Ascending aorta (tissue), 2 donors: ENCODE data around the gene ONECUT2. TPM values are rescaled to one million over a fixed set of nuclear protein-coding genes. Genes with fewer than 3 reads are reported as not detected.

Experiments
- DNase-seq, 2 donors: peaks; one replicate each; pipeline ENCODE4 v3.0.0-alpha.2; 2019; ENCODE audit warnings: low spot score in 2 of 2
- H3K27ac ChIP-seq, 2 donors: fragments of 200-600 bp; sonication (generic); one replicate each; pipeline ENCODE4 v1.5.1; 2016 to 2017; ENCODE audit warnings: mild to moderate bottlenecking in 1 of 2
- H3K27me3 ChIP-seq: fragments of 200-600 bp; sonication (generic); one replicate; pipeline ENCODE4 v1.5.1; 2017
- H3K36me3 ChIP-seq, 2 donors: fragments of 200-600 bp; sonication (generic); one replicate each; pipeline ENCODE4 v1.5.1; 2016
- H3K4me1 ChIP-seq, 2 donors: fragments of 200-600 bp; sonication (generic); one replicate each; pipeline ENCODE4 v1.5.1; 2016 to 2017; ENCODE audit warnings: mild to moderate bottlenecking in 1 of 2
- H3K4me3 ChIP-seq, 2 donors: fragments of 200-600 bp; sonication (generic); one replicate each; pipeline ENCODE4 v1.5.1; 2016 to 2017; ENCODE audit warnings: mild to moderate bottlenecking in 1 of 2
- H3K9me3 ChIP-seq, 2 donors: fragments of 200-600 bp; sonication (generic); one replicate each; pipeline ENCODE4 v1.5.1; 2016
- CTCF ChIP-seq, 3 experiments: fragments of 200-600 bp in 2 of 3; fragments of 450-650 bp in 1 of 3; sonication (generic) in 2 of 3; IDR thresholded peaks; one replicate each; pipeline ENCODE4 v1.5.1; 2016 to 2019; ENCODE audit warnings: antibody characterized with exemption in 3 of 3, mild to moderate bottlenecking in 1 of 3, moderate library complexity in 1 of 3
- intact Hi-C: fragments of 100-400 bp; cut with DNase I; formaldehyde crosslinking; loops from one replicate; pipeline ENCODE4 v1.15.1; 2023
- total RNA-seq: library from RNA; depleted of rRNA; stranded (reverse); fragments of >200 nt; gene quantifications from one replicate; pipeline ENCODE4 v1.1.0, GENCODE V29; 2016

The ONECUT2 gene
- total RNA-seq, 1 donor from 2014 or later, result 0.11 TPM

DNA sequence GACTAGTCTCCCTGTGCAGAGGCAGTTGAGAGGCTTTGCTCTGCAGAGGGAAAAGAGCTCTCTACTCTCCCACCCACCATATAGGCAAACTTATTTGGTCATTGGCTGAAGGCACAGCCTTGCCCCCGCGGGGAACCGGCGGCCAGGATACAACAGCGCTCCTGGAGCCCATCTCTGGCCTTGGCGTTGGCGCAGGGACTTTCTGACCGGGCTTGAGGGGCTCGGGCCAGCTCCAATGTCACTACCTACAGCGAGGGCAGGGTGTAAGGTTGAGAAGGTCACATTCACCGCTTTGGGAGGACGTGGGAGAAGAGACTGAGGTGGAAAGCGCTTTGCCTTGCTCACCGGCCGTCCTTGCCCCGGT lies 2.2 kb downstream of the ONECUT2 start:
- Histone ChIP-seq H3K27me3 (peaks cover 42% of the 10 kb centered on the region), H3K27ac (no peak overlapping the region), H3K9me3 (no peaks in the 10 kb centered on the region), H3K36me3 (no peaks in the 10 kb centered on the region), H3K4me1 (peaks cover 3 to 20% of the 10 kb centered on the region in 2 donors), H3K4me3 (no peak overlapping the region)
- no peak for DNase-seq
- TF ChIP-seq CTCF (IDR thresholded peaks at IDR 0.05), result no peak
- intact Hi-C loops, result loop anchor here (10.0 kb wide), 1 partner anchor 407 kb away; no protein-coding TSS in a partner anchor

GRCh38 chr18:57437766-57438671 lies 2.8 kb downstream of the ONECUT2 start:
- H3K4me1 ChIP-seq, result peaks cover 3 to 20% of the 10 kb centered on the region in 2 donors
- peak; percentile 3 to 27 (median 11) for TF ChIP-seq CTCF (IDR thresholded peaks at IDR 0.05)
- intact Hi-C loops, result loop anchor here (10.0 kb wide), 1 partner anchor 407 kb away; no protein-coding TSS in a partner anchor
- no peak overlapping the region for H3K27ac ChIP-seq
- no peaks in the 10 kb centered on the region for H3K36me3 ChIP-seq
- no peaks in the 10 kb centered on the region for H3K9me3 ChIP-seq
- DNase-seq, result peak in 1 of 2 donors; percentile 60
- peak overlapping the region in 1 of 2 donors; percentile 6 for H3K4me3 ChIP-seq
- H3K27me3 ChIP-seq, result peaks cover 39% of the 10 kb centered on the region

DNA sequence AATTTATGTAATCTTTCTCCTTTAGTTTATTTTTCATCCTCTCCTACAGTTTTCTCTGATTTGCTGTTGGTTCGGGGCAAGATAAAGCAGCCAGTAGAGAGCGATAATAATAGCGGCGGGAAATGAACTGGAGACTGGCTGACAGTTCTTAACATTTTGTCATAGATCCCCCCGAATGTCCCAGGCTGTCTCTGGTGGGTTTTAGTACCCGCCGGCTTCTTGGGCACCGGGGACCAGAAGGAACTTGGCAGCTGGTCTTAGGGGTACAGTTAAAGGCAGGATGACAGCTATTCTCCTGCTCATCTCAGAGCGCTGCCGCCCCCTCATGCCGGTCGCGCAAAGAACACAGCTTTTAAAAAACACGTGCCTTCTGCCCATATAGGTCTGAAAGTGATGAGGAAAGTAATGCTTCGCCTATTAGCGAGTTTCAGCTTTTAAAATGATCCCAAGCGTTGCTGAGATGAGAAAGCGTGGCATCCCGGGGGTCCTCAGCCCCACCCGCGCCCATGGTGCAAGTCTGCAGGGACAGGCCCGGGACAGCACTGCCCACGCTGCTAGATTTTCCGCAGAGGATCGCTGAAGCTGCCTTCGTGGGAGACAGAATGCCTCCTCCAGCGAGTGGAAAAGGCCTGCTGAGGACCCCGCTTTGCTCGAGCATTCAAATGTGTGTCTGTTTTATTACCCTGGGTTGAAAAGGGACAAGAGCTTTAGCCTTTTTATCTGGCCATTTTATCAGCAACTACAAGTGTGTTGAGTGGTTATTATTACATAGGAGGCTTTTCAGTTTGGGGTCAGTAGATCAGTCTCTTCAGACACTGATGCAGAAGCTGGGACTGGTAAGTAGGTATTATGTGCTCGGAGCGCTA lies 3.8 kb downstream of the ONECUT2 start:
- no peak for DNase-seq
- no peak overlapping the region for H3K27ac ChIP-seq
- H3K27me3 ChIP-seq, result peaks cover 34% of the 10 kb centered on the region
- no peaks in the 10 kb centered on the region for H3K36me3 ChIP-seq
- no peak overlapping the region for H3K4me3 ChIP-seq
- peaks cover 3 to 18% of the 10 kb centered on the region in 2 donors for H3K4me1 ChIP-seq
- TF ChIP-seq CTCF (IDR thresholded peaks at IDR 0.05), result no peak
- intact Hi-C loops, result loop anchor here (10.0 kb wide), 1 partner anchor 406 kb away; no protein-coding TSS in a partner anchor
- no peaks in the 10 kb centered on the region for H3K9me3 ChIP-seq

DNA sequence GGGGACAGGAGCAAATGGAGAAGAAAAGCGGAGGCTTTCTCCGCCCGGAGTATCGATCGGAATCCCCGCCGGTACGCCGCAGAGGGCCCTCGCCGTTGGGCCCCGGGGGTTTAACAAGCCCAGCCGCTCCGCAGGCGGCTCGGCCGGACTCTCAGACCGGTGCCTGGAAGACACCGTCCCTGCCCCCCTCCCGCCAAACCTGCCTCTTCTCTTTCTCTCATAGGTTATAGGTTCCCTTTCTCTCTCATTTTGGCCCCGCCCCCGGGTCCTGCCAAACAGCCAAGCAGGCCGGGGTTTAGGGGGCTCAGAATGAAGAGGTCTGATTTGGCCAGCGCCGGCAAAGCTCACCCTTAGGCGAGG lies 4.4 kb downstream of the ONECUT2 start:
- DNase-seq, result no peak
- intact Hi-C loops, result loop anchor here (10.0 kb wide), 1 partner anchor 405 kb away; no protein-coding TSS in a partner anchor
- no peak overlapping the region for H3K27ac ChIP-seq
- TF ChIP-seq CTCF (IDR thresholded peaks at IDR 0.05), result no peak
- no peak overlapping the region for H3K4me3 ChIP-seq
- peaks cover 3 to 12% of the 10 kb centered on the region in 2 donors for H3K4me1 ChIP-seq
- H3K36me3 ChIP-seq, result no peaks in the 10 kb centered on the region
- peaks cover 34% of the 10 kb centered on the region for H3K27me3 ChIP-seq
- H3K9me3 ChIP-seq, result no peaks in the 10 kb centered on the region

- no peak for DNase-seq
- Histone ChIP-seq H3K4me3 (no peak overlapping the region), H3K27ac (no peak overlapping the region), H3K36me3 (no peaks in the 10 kb centered on the region), H3K27me3 (peaks cover 34% of the 10 kb centered on the region), H3K9me3 (no peaks in the 10 kb centered on the region), H3K4me1 (peaks cover 3 to 9% of the 10 kb centered on the region in 2 donors)
- intact Hi-C loops, result loop anchor here (10.0 kb wide), 1 partner anchor 405 kb away; no protein-coding TSS in a partner anchor
- TF ChIP-seq CTCF (IDR thresholded peaks at IDR 0.05), result no peak
These were observed 4.8 kb downstream of the ONECUT2 start for GRCh38 chr18:57439985-57440330.
